Testis (tissue), 3 donors: ENCODE results near the gene ITGA11. TPM values are rescaled to one million over a fixed set of nuclear protein-coding genes. Genes with fewer than 3 reads are reported as not detected.

Experiments
- DNase-seq: peaks from one replicate; pipeline ENCODE4 v3.0.0-alpha.2; 2019
- H3K27ac ChIP-seq, 2 donors: fragments of 200-600 bp; sonication (generic); one replicate each; pipeline ENCODE4 v1.5.1; 2019
- H3K27me3 ChIP-seq: fragments of 200-600 bp; sonication (generic); one replicate; pipeline ENCODE4 v1.5.1; 2019
- H3K36me3 ChIP-seq: fragments of 200-600 bp; sonication (generic); one replicate; pipeline ENCODE4 v1.5.1; 2017; ENCODE audit warnings: low read depth; ENCODE audit errors: missing control alignments
- H3K4me1 ChIP-seq: fragments of 200-600 bp; sonication (generic); one replicate; pipeline ENCODE4 v1.5.1; 2019
- H3K4me3 ChIP-seq, 2 donors: fragments of 200-600 bp; sonication (generic); one replicate each; pipeline ENCODE4 v1.5.1; 2017 to 2019
- H3K9me3 ChIP-seq: fragments of 200-600 bp; sonication (generic); one replicate; pipeline ENCODE4 v1.5.1; 2017
- POLR2A ChIP-seq: fragments of 450-650 bp; IDR thresholded peaks from one replicate; pipeline ENCODE4 v1.6.1; 2017; ENCODE audit warnings: antibody characterized with exemption, mild to moderate bottlenecking, moderate library complexity
- WGBS, 2 donors: methylation state at CpG; one replicate each; pipeline ENCODE4 v1.1.5; 2018; 5-methylcytosine and 5-hydroxymethylcytosine counted together
- intact Hi-C: fragments of 100-400 bp; cut with DNase I; formaldehyde crosslinking; loops from one replicate; pipeline ENCODE4 v1.15.1; 2023; ENCODE audit warnings: low total_unique reads
- polyA plus RNA-seq: library from polyadenylated mRNA; stranded (reverse); fragments of 350-450 nt; fragmentation: Illumina TruSeq; extraction: RNeasy Lipid Tissue Mini Kit (QIAGEN cat#74804); gene quantifications from one replicate; pipeline ENCODE4 v1.2.3, GENCODE V29; 2014; ENCODE audit warnings: low read depth, low replicate concordance; ENCODE audit not compliant: insufficient read depth
- total RNA-seq, 2 donors: library from RNA; depleted of rRNA; stranded (reverse); fragments of >200 nt; gene quantifications; one replicate each; pipeline ENCODE4 v1.2.3, GENCODE V29; 2016
- TF ChIP-seq, protein P1 (sequence below), 3 experiments: fragments of 450-650 bp in 2 of 3; fragments of 200-600 bp in 1 of 3; sonication (generic) in 1 of 3; IDR thresholded peaks; one replicate each; pipeline ENCODE4 v1.5.1; 2016 to 2019; ENCODE audit warnings: antibody characterized with exemption in 3 of 3, mild to moderate bottlenecking in 2 of 3, moderate library complexity in 1 of 3

The ITGA11 gene
- total and polyA plus RNA-seq, 3 donors from 2014 or later: 4.3 to 6.6 (median 5.6) TPM

DNA sequence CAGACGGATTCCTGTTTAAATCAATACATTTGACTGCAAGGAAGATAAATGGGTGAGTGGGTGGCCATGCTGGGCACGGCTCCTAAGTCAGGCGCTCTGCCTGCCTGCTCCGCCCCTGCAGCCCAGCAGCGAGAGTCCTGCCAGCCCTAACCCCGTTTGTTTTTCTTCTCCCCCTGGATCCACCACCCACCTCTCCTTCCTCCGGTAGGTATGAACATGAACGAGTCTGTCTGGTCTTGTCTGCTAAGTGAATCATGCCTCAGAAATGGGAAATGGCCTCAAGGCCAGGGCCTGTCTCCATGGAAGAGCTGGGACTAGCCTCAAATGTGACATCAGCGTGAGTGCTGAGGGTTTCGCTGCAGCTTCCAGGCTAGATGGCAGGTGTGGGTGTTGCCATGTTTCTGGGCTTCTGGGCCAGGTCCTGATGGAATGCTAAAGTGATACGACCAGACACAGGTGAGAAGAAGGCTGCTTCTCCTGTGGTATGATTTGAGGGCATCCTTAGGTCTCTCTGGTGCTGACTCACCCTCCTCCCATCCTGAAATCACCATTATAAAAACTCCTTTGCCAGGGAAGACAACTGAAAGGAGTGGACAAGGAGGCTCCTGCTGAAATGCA lies 160.0 kb downstream of the ITGA11 start:
- Histone ChIP-seq H3K36me3 (no peaks in the 10 kb centered on the region), H3K9me3 (no peaks in the 10 kb centered on the region), H3K27me3 (no peaks in the 10 kb centered on the region), H3K4me1 (peaks cover 13% of the 10 kb centered on the region), H3K4me3 (no peak overlapping the region), H3K27ac (no peak overlapping the region)
- no peak for DNase-seq
- intact Hi-C loops: no loop called here
- 40 to 42% methylated on average over 9 to 11 of the region's 11 CpGs for WGBS, 2 donors
- TF ChIP-seq POLR2A: no peak
- TF ChIP-seq, protein P1, sequence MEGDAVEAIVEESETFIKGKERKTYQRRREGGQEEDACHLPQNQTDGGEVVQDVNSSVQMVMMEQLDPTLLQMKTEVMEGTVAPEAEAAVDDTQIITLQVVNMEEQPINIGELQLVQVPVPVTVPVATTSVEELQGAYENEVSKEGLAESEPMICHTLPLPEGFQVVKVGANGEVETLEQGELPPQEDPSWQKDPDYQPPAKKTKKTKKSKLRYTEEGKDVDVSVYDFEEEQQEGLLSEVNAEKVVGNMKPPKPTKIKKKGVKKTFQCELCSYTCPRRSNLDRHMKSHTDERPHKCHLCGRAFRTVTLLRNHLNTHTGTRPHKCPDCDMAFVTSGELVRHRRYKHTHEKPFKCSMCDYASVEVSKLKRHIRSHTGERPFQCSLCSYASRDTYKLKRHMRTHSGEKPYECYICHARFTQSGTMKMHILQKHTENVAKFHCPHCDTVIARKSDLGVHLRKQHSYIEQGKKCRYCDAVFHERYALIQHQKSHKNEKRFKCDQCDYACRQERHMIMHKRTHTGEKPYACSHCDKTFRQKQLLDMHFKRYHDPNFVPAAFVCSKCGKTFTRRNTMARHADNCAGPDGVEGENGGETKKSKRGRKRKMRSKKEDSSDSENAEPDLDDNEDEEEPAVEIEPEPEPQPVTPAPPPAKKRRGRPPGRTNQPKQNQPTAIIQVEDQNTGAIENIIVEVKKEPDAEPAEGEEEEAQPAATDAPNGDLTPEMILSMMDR (IDR thresholded peaks at IDR 0.05): no peak

DNA sequence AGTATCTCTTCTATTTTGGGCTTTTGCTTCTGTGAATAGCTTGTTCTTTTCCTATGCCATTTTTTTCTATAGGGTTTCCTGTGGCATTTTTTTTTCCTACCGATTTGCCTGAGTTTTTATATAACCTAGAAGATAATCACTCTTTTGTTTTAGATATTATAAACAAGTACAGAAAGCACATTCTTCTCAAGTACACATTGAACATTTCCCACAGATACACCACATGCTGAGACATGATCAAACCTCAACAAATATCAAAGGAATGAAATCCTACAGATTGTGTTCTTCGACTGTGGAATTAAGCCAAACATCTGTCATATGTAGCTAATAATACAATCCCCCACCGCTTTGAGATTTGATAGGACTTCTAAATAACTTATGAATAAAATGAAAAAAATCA lies 163.6 kb downstream of the ITGA11 start:
- TF ChIP-seq POLR2A: no peak
- TF ChIP-seq, protein P1 (IDR thresholded peaks at IDR 0.05): no peak
- H3K27ac ChIP-seq: no peak overlapping the region
- H3K27me3 ChIP-seq: no peaks in the 10 kb centered on the region
- intact Hi-C loops: no loop called here
- no peak overlapping the region for H3K4me3 ChIP-seq
- no peaks in the 10 kb centered on the region for H3K9me3 ChIP-seq
- no peak for DNase-seq
- no peaks in the 10 kb centered on the region for H3K36me3 ChIP-seq
- peaks cover 4% of the 10 kb centered on the region for H3K4me1 ChIP-seq
- WGBS, 2 donors: 20 to 22% methylated on average over 3 of the region's 3 CpGs

DNA sequence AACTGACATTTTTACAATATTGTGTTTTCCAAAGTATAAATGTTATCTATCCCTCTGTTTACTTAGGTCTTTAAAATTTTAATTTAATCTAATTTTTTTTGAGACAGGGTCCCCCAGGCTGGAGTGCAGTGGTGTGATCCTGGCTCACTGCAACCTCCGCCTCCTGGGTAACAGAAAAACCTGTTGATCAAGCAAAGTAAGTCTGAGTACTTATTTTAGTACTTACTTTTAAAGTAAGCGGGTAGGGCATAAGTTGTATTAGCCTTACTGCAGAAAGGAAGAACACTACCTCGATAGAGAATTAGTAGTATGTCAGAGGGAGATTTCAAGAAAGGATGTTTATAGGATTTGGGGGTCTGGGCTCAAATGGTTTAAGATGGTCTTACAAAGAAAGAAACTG lies 166.3 kb downstream of the ITGA11 start:
- no peak overlapping the region for H3K4me3 ChIP-seq
- DNase-seq: no peak
- TF ChIP-seq, protein P1 (IDR thresholded peaks at IDR 0.05): no peak
- no peak for TF ChIP-seq POLR2A
- H3K4me1 ChIP-seq: peaks cover 4% of the 10 kb centered on the region
- H3K27me3 ChIP-seq: no peaks in the 10 kb centered on the region
- H3K27ac ChIP-seq: no peak overlapping the region
- H3K9me3 ChIP-seq: no peaks in the 10 kb centered on the region
- no peaks in the 10 kb centered on the region for H3K36me3 ChIP-seq
- intact Hi-C loops: no loop called here
- WGBS, 2 donors: 87 to 88% methylated on average over 3 of the region's 3 CpGs

- Histone ChIP-seq H3K36me3 (no peaks in the 10 kb centered on the region), H3K4me1 (peaks cover 4% of the 10 kb centered on the region), H3K27me3 (no peaks in the 10 kb centered on the region), H3K9me3 (no peaks in the 10 kb centered on the region), H3K27ac (no peak overlapping the region), H3K4me3 (no peak overlapping the region)
- 89 to 91% methylated on average over 4 of the region's 4 CpGs for WGBS, 2 donors
- no peak for DNase-seq
- intact Hi-C loops: no loop called here
- TF ChIP-seq, protein P1 (IDR thresholded peaks at IDR 0.05): no peak
- TF ChIP-seq POLR2A: no peak
These were observed 166.9 kb downstream of the ITGA11 start for GRCh38 chr15:68265081-68265480.

DNA sequence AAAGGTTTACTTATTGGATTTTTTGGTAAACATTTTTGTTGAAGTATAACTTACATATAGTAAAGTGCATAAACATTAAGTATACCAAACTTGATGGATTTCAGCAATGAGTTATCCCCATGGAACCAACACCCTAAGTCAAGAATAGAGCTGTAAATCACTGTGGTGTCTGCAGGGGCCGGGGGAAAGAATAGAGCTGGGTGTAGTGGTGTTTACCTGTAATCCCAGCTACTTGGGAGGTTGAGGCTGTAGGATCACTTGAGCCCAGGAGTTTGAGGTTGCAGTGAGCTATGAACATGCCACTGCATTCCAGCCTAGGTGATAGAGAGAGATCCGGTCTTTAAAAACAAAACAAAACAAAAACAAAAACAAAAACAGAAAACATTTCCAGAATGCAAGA lies 167.7 kb downstream of the ITGA11 start:
- Histone ChIP-seq H3K4me1 (peaks cover 4% of the 10 kb centered on the region), H3K27me3 (no peaks in the 10 kb centered on the region), H3K36me3 (no peaks in the 10 kb centered on the region), H3K9me3 (no peaks in the 10 kb centered on the region), H3K27ac (no peak overlapping the region), H3K4me3 (no peak overlapping the region)
- TF ChIP-seq, protein P1 (IDR thresholded peaks at IDR 0.05): no peak
- TF ChIP-seq POLR2A: no peak
- WGBS, 2 donors: 71 to 84% methylated on average over 2 of the region's 2 CpGs
- intact Hi-C loops: no loop called here
- no peak for DNase-seq
